Natural killer cell (primary cell): ENCODE measurements around the gene OSBPL6. TPM values are rescaled to one million over a fixed set of nuclear protein-coding genes. Genes with fewer than 3 reads are reported as not detected.

Source experiments
- ATAC-seq, 3 donors: fragments of 150-1000 bp in 2 of 3; fragments of 200-7000 bp in 1 of 3; cut with Tn5 transposase; 1 replicate in 1 of 3; 2 replicates in 2 of 3; pipeline ENCODE4 v1.10.0; 2021; ENCODE audit warnings: mild to moderate bottlenecking in 2 of 3, moderate library complexity in 2 of 3
- DNase-seq, 2 donors: peaks; one replicate each; pipeline versions ENCODE4 v3.0.0 to v3.0.0-alpha.2; 2013 to 2021; ENCODE audit warnings: mixed read lengths in 1 of 2
- H3K27ac ChIP-seq: one replicate; pipeline ENCODE4 v1.5.1; 2013; ENCODE audit warnings: mild to moderate bottlenecking, low read length
- H3K27me3 ChIP-seq: one replicate; pipeline ENCODE4 v1.6.1; 2013; ENCODE audit warnings: low read length; ENCODE audit not compliant: control insufficient read depth, insufficient read depth
- H3K36me3 ChIP-seq: one replicate; pipeline ENCODE4 v1.6.1; 2013; ENCODE audit warnings: low read length; ENCODE audit not compliant: control insufficient read depth, insufficient read depth
- H3K4me1 ChIP-seq: one replicate; pipeline ENCODE4 v1.6.1; 2013; ENCODE audit warnings: low read length; ENCODE audit not compliant: control insufficient read depth, insufficient read depth
- H3K4me3 ChIP-seq: one replicate; pipeline ENCODE4 v1.5.1; 2013; ENCODE audit warnings: low read length
- H3K9me3 ChIP-seq: one replicate; pipeline ENCODE4 v1.6.1; 2013; ENCODE audit warnings: low read length; ENCODE audit not compliant: control insufficient read depth, insufficient read depth
- H3K27ac Mint-ChIP-seq, 2 donors: one replicate each; pipeline ENCODE4 v1.8.0; 2022; ENCODE audit warnings: mild to moderate bottlenecking in 2 of 2, mixed read lengths in 2 of 2, moderate library complexity in 1 of 2
- H3K27me3 Mint-ChIP-seq, 2 donors: one replicate each; pipeline ENCODE4 v1.8.0; 2022; ENCODE audit warnings: low read depth in 2 of 2, mixed read lengths in 2 of 2
- H3K36me3 Mint-ChIP-seq: one replicate; pipeline ENCODE4 v1.8.0; 2022; ENCODE audit warnings: mixed read lengths
- H3K4me1 Mint-ChIP-seq, 2 donors: one replicate each; pipeline ENCODE4 v1.8.0; 2022; ENCODE audit warnings: mixed read lengths in 2 of 2
- H3K4me3 Mint-ChIP-seq: one replicate; pipeline ENCODE4 v1.8.0; 2022; ENCODE audit warnings: mild to moderate bottlenecking, moderate library complexity, mixed read lengths
- H3K9me3 Mint-ChIP-seq, 2 donors: one replicate each; pipeline ENCODE4 v1.8.0; 2022; ENCODE audit warnings: mixed read lengths in 2 of 2
- WGBS: methylation state at CpG from one replicate; pipeline ENCODE4 v1.1.7; 2013; ENCODE audit warnings: missing lambda C conversion rate; ENCODE audit not compliant: insufficient coverage; 5-methylcytosine and 5-hydroxymethylcytosine counted together
- intact Hi-C: fragments of 100-400 bp; cut with micrococcal nuclease; formaldehyde crosslinking; loops from one replicate; pipeline ENCODE4 v1.14.2; 2022
- total RNA-seq, 4 donors: library from RNA; stranded (reverse); fragments of 120-200 nt in 1 of 4; gene quantifications; one replicate each; pipeline versions ENCODE4 v1.2.3 to v1.2.4, GENCODE V29; 2013 to 2022
- TF ChIP-seq, protein P1 (sequence below): fragments of 200-600 bp; IDR thresholded peaks from one replicate; pipeline ENCODE4 v1.8.0; 2022; ENCODE audit warnings: antibody characterized with exemption

OSBPL6 gene
- total RNA-seq, 3 donors from 2014 or later (not counting 1 experiment from before 2014, with no cell fraction given): not detected

DNA sequence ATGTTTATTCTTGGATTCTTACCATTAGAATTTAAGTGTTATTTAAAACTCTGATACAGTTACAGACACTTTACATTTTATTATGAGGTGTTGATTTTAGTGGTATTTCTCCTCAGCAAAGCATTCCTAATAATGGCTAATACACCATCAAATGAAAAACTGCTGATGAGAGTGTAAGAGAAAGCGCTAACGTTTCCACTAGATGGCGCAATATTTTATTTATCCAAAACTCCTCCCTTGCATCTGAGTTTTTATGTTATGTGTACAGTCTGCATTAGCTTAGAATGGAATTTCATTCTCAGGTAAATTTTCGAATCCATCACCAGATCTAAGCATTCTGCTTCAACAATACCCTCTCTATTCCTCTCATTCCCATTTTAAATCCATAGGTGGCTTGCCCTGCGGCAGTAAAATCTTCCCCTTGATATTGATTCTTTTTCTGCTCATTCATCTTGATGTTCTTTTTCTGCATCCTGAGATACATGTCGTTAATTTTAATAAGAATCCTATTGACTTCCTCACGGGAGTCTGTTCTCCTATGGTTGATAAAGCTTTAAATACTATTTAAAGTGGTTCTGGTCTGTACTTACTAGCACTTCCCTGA, 202.8 kb downstream of the OSBPL6 start:
- ATAC-seq: peak in 2 of 3 donors; percentile 61 to 68
- TF ChIP-seq, protein P1, sequence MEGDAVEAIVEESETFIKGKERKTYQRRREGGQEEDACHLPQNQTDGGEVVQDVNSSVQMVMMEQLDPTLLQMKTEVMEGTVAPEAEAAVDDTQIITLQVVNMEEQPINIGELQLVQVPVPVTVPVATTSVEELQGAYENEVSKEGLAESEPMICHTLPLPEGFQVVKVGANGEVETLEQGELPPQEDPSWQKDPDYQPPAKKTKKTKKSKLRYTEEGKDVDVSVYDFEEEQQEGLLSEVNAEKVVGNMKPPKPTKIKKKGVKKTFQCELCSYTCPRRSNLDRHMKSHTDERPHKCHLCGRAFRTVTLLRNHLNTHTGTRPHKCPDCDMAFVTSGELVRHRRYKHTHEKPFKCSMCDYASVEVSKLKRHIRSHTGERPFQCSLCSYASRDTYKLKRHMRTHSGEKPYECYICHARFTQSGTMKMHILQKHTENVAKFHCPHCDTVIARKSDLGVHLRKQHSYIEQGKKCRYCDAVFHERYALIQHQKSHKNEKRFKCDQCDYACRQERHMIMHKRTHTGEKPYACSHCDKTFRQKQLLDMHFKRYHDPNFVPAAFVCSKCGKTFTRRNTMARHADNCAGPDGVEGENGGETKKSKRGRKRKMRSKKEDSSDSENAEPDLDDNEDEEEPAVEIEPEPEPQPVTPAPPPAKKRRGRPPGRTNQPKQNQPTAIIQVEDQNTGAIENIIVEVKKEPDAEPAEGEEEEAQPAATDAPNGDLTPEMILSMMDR: peak; percentile 79
- WGBS: 50% methylated on average over 2 of the region's 7 CpGs

DNA sequence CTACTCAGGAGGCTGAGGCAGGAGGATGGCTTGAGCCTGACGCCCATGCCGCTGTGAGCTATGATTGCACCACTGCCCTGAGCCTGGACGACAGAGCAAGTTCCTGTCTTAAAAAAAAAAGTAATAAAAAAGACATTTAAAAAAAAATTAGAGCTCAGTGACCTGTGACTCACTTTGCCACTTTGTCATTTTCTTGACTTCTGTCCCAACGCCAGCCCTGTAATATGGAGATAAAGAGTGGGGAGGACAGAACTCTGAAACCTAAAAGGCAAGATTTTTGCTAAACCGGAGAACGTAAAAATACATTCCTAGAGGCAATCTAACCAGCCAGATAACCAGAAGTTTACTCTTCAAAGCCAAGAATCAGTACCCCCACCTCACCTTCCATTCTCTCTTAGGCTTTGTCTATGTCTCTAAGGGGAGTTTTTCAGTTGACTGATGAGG, 207.7 kb downstream of the OSBPL6 start:
- intact Hi-C loops: no loop called here
- Histone ChIP-seq H3K27ac (no peak overlapping the region), H3K36me3 (no peaks in the 10 kb centered on the region), H3K4me1 (no peaks in the 10 kb centered on the region), H3K4me3 (no peak overlapping the region), H3K9me3 (no peaks in the 10 kb centered on the region), H3K27me3 (no peaks in the 10 kb centered on the region)
- TF ChIP-seq, protein P1: no peak
- WGBS: 91% methylated on average over 5 of the region's 6 CpGs
- Mint-ChIP-seq H3K4me1 (no peaks in the 10 kb centered on the region), H3K36me3 (no peaks in the 10 kb centered on the region), H3K27ac (no peak overlapping the region), H3K4me3 (no peak overlapping the region), H3K27me3 (peaks cover 4 to 14% of the 10 kb centered on the region in 2 donors), H3K9me3 (no peaks in the 10 kb centered on the region)
- no peak for ATAC-seq
- DNase-seq: no peak

More for the DNA sequence above, 202.8 kb downstream of the OSBPL6 start:
- DNase-seq: peak in 1 of 2 donors; percentile 72
- Histone ChIP-seq H3K9me3 (no peaks in the 10 kb centered on the region), H3K27me3 (no peaks in the 10 kb centered on the region), H3K36me3 (no peaks in the 10 kb centered on the region), H3K27ac (no peak overlapping the region), H3K4me3 (no peak overlapping the region), H3K4me1 (no peaks in the 10 kb centered on the region)
- no peaks in the 10 kb centered on the region for H3K4me1 Mint-ChIP-seq
- no peaks in the 10 kb centered on the region for H3K9me3 Mint-ChIP-seq
- H3K36me3 Mint-ChIP-seq: no peaks in the 10 kb centered on the region
- H3K27me3 Mint-ChIP-seq: peaks cover 14 to 27% of the 10 kb centered on the region in 2 donors
- no peak overlapping the region for H3K4me3 Mint-ChIP-seq
- no peak overlapping the region for H3K27ac Mint-ChIP-seq
- intact Hi-C loops: loop anchor here (1.0 kb wide), 2 partner anchors 17 to 22 kb away; no protein-coding TSS in a partner anchor

- Mint-ChIP-seq H3K9me3 (no peaks in the 10 kb centered on the region), H3K27me3 (peaks cover 0 to 8% of the 10 kb centered on the region in 2 donors), H3K36me3 (no peaks in the 10 kb centered on the region), H3K4me3 (no peak overlapping the region), H3K4me1 (no peaks in the 10 kb centered on the region), H3K27ac (no peak overlapping the region)
- no peak overlapping the region for H3K4me3 ChIP-seq
- H3K27ac ChIP-seq: no peak overlapping the region
- DNase-seq (no peak), ATAC-seq (no peak)
- no peaks in the 10 kb centered on the region for H3K9me3 ChIP-seq
- H3K4me1 ChIP-seq: no peaks in the 10 kb centered on the region
- TF ChIP-seq, protein P1: no peak
- WGBS: 41% methylated on average over 1 of the region's 3 CpGs
- no peaks in the 10 kb centered on the region for H3K27me3 ChIP-seq
- intact Hi-C loops: no loop called here
- no peaks in the 10 kb centered on the region for H3K36me3 ChIP-seq
Measured at GRCh38 chr2:178403671-178404306, 209.5 kb downstream of the OSBPL6 start.
